SK-N-SH (cell line): ENCODE measurements around the gene MRM3. TPM values are rescaled to one million over a fixed set of nuclear protein-coding genes. Genes with fewer than 3 reads are reported as not detected.
"Not testable (repeated sequence)": the region's sequence is repeated elsewhere in the genome, so short reads cannot be mapped to it uniquely, and the experiment has no call there.

Source experiments
- CTCF ChIA-PET: fragments of 300-600, 350-600 bp; formaldehyde crosslinking; extraction: SDS; loops from one replicate; lab custom pipeline; 2021; lab: Yijun Ruan, JAX
- POLR2A ChIA-PET: fragments of 350-600 bp; sonication (Branson Sonifier 250); formaldehyde crosslinking; extraction: SDS; loops from one replicate; lab custom pipeline; 2020; ENCODE audit warnings: antibody characterized with exemption, inconsistent platforms; lab: Yijun Ruan, JAX
- DNase-seq: peaks from one replicate; pipeline ENCODE4 v3.0.0; 2012
- H2AFZ ChIP-seq: fragments of 200-600 bp; sonication (generic); 2 replicates; pipeline ENCODE4 v1.8.1; 2016; ENCODE audit warnings: antibody characterized with exemption, mild to moderate bottlenecking, low read depth
- H3F3A ChIP-seq: fragments of 200-600 bp; sonication (generic); replicated peaks from 2 replicates; pipeline ENCODE3; 2016; ENCODE audit warnings: antibody characterized with exemption, mild to moderate bottlenecking; ENCODE audit not compliant: insufficient read depth
- H3K27ac ChIP-seq, 2 experiments: fragments of 200-500 bp in 1 of 2; fragments of 200-600 bp in 1 of 2; sonication (Bioruptor generic) in 1 of 2; sonication (generic), shearing (Covaris generic) in 1 of 2; 2 replicates each; pipeline versions ENCODE4 v1.5.1 to v1.6.1; 2014 to 2016; ENCODE audit warnings: low read depth in 2 of 2, inconsistent platforms in 1 of 2, low read length in 1 of 2, mild to moderate bottlenecking in 1 of 2, mixed read lengths in 1 of 2
- H3K27me3 ChIP-seq: fragments of 200-600 bp; sonication (generic), shearing (Covaris generic); 2 replicates; pipeline ENCODE4 v1.6.1; 2016; ENCODE audit warnings: mixed run types; ENCODE audit not compliant: insufficient read depth
- H3K36me3 ChIP-seq, 2 experiments: fragments of 200-500 bp in 1 of 2; fragments of 200-600 bp in 1 of 2; sonication (Bioruptor generic) in 1 of 2; sonication (generic) in 1 of 2; replicated peaks in 1 of 2; 2 replicates each; pipeline versions ENCODE3 to v1.5.1; 2014 to 2016; ENCODE audit warnings: low read length in 1 of 2, mild to moderate bottlenecking in 1 of 2; ENCODE audit not compliant: insufficient read depth in 2 of 2, control insufficient read depth in 1 of 2
- H3K4me1 ChIP-seq, 2 experiments: fragments of 200-500 bp in 1 of 2; fragments of 200-600 bp in 1 of 2; sonication (Bioruptor generic) in 1 of 2; sonication (generic), shearing (Covaris generic) in 1 of 2; 2 replicates each; pipeline versions ENCODE4 v1.5.1 to v1.6.1; 2014 to 2016; ENCODE audit warnings: low read depth in 1 of 2, low read length in 1 of 2, mixed run types in 1 of 2; ENCODE audit not compliant: insufficient read depth in 2 of 2, control insufficient read depth in 1 of 2
- H3K4me2 ChIP-seq: fragments of 200-600 bp; sonication (generic), shearing (Covaris generic); 2 replicates; pipeline ENCODE4 v1.6.1; 2017; ENCODE audit warnings: mixed run types
- H3K4me3 ChIP-seq, 2 experiments: fragments of 200-500 bp in 1 of 2; fragments of 200-600 bp in 1 of 2; sonication (Bioruptor generic) in 1 of 2; sonication (generic), shearing (Covaris generic) in 1 of 2; 2 replicates each; pipeline versions ENCODE4 v1.5.1 to v1.8.1; 2014 to 2016; ENCODE audit warnings: low read depth in 2 of 2, inconsistent platforms in 1 of 2, low read length in 1 of 2, mild to moderate bottlenecking in 1 of 2, mixed read lengths in 1 of 2, moderate library complexity in 1 of 2
- H3K79me2 ChIP-seq: fragments of 200-600 bp; sonication (generic); 2 replicates; pipeline ENCODE4 v1.8.1; 2017; ENCODE audit warnings: mild to moderate bottlenecking; ENCODE audit not compliant: insufficient read depth
- H3K9ac ChIP-seq: fragments of 200-600 bp; sonication (generic); 2 replicates; pipeline ENCODE4 v1.6.1; 2017; ENCODE audit warnings: mixed run types
- H3K9me2 ChIP-seq: fragments of 200-600 bp; sonication (generic); 2 replicates; pipeline ENCODE4 v1.6.1; 2017; ENCODE audit warnings: mixed run types
- H3K9me3 ChIP-seq: fragments of 200-600 bp; sonication (generic); 2 replicates; pipeline ENCODE4 v1.6.1; 2017; ENCODE audit warnings: mixed run types, mild to moderate bottlenecking, moderate library complexity
- H4K20me1 ChIP-seq: fragments of 200-600 bp; sonication (generic); 2 replicates; pipeline ENCODE4 v1.6.1; 2017; ENCODE audit warnings: mild to moderate bottlenecking, mixed run types; ENCODE audit not compliant: insufficient read depth
- EZH2phosphoT487 ChIP-seq: fragments of 200-600 bp; sonication (generic); IDR thresholded peaks from 2 replicates; pipeline ENCODE4 v1.6.1; 2017; ENCODE audit warnings: low read depth, mixed run types, mild to moderate bottlenecking, antibody characterized with exemption, moderate library complexity, borderline replicate concordance
- FOSL2 ChIP-seq: IDR thresholded peaks from 2 replicates; pipeline ENCODE4 v1.4.0; 2012; ENCODE audit warnings: low read depth, mild to moderate bottlenecking, moderate library complexity, borderline replicate concordance
- FOXJ3 ChIP-seq: sonication (generic); formaldehyde crosslinking; IDR thresholded peaks from 2 replicates; pipeline ENCODE4 v1.5.1; 2020; ENCODE audit warnings: mild to moderate bottlenecking, missing genetic modification reagents
- MAX ChIP-seq: IDR thresholded peaks from 2 replicates; pipeline ENCODE4 v1.4.0; 2012; ENCODE audit warnings: low read depth
- TEAD4 ChIP-seq: IDR thresholded peaks from 2 replicates; pipeline ENCODE4 v1.4.0; 2012; ENCODE audit warnings: mild to moderate bottlenecking, borderline replicate concordance; ENCODE audit not compliant: insufficient read depth
- WGBS: methylation state at CpG from one replicate; pipeline ENCODE4 v1.1.6; 2017; ENCODE audit warnings: low lambda C conversion rate; 5-methylcytosine and 5-hydroxymethylcytosine counted together
- polyA plus RNA-seq, 3 experiments: library from polyadenylated mRNA; depleted of rRNA; stranded (reverse); fragments of >200 nt; gene quantifications; 2 replicates each; pipeline ENCODE4 v1.2.3, GENCODE V29; 2012
- TF ChIP-seq, protein P1 (sequence below): IDR thresholded peaks from 2 replicates; pipeline ENCODE4 v1.6.1; 2012; ENCODE audit warnings: mild to moderate bottlenecking, low read depth, low read length, moderate library complexity

MRM3 gene
- polyA plus RNA-seq, 1 of the 3 experiments (the other 2 are of a cell fraction): 16.4 TPM

DNA sequence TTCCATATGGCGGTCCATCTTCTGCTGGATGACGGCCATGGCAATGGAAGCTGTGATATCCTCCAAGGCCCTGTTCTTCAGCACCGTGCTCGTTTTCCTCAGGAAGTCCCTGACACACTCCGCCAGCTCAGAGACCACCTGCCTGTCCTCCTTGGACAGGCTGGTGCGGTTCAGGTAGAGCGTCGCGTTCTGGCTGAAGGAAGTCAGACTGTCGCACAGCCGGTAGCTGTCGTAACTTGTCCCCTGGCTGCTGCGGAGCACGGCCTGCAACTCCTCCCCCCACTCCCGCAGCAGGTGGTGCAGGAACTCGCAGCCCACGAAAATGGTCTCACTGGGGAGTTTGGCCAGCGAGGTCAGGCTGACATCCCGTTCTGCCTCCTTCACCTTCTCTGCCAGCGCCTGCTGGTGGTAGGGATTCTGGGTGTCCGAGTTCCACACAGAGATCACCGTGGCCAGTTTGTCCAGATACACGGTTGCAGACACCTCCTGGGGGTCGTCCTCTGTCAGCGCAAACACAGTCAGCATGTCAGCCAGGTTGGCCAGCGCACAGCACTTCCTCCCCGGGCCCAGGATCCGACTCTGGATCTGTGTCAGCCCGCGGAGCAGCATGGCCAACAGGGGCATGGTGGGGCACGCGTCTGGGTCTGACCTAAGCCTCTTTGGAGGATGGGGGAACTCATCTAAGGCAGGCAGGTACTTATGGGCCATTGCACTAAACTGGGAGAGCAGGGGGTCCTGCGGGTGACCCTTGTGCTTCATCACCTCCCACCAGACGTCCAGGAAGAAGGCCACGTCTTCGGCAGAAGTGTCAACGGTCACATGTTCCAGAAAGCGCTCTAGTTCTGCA is 35.1 kb upstream of the MRM3 start:
- H4K20me1 ChIP-seq: no peaks in the 10 kb centered on the region
- WGBS: 94% methylated on average over 22 of the region's 38 CpGs
- no peaks in the 10 kb centered on the region for H3K9me3 ChIP-seq
- H3K4me1 ChIP-seq: peaks cover 5 to 14% of the 10 kb centered on the region in 2 experiments; a peak in 2 of 4 replicates
- no peak overlapping the region for H3K9ac ChIP-seq
- H3K9me2 ChIP-seq: no peaks in the 10 kb centered on the region
- peaks cover 18 to 52% of the 10 kb centered on the region in 2 experiments for H3K36me3 ChIP-seq
- H3F3A ChIP-seq: no peaks in the 10 kb centered on the region
- no peak for DNase-seq
- H3K79me2 ChIP-seq: peaks cover 47% of the 10 kb centered on the region
- no peak overlapping the region for H2AFZ ChIP-seq
- ChIA-PET POLR2A (interaction anchor here (1.2 kb wide), 1 partner anchor 29 kb away, joined by 3 read pairs; no protein-coding TSS in a partner anchor), CTCF (interaction anchor here (0.5 kb wide), 1 partner anchor 71 kb away, joined by 3 read pairs; no protein-coding TSS in a partner anchor)
- no peak overlapping the region for H3K4me3 ChIP-seq
- no peaks in the 10 kb centered on the region for H3K27me3 ChIP-seq
- no peak overlapping the region for H3K4me2 ChIP-seq
- TF ChIP-seq FOSL2: no peak
- TF ChIP-seq FOXJ3 (CRISPR knock-in tag): no peak
- TF ChIP-seq TEAD4: no peak
- no peak for TF ChIP-seq EZH2phosphoT487
- TF ChIP-seq, protein P1, sequence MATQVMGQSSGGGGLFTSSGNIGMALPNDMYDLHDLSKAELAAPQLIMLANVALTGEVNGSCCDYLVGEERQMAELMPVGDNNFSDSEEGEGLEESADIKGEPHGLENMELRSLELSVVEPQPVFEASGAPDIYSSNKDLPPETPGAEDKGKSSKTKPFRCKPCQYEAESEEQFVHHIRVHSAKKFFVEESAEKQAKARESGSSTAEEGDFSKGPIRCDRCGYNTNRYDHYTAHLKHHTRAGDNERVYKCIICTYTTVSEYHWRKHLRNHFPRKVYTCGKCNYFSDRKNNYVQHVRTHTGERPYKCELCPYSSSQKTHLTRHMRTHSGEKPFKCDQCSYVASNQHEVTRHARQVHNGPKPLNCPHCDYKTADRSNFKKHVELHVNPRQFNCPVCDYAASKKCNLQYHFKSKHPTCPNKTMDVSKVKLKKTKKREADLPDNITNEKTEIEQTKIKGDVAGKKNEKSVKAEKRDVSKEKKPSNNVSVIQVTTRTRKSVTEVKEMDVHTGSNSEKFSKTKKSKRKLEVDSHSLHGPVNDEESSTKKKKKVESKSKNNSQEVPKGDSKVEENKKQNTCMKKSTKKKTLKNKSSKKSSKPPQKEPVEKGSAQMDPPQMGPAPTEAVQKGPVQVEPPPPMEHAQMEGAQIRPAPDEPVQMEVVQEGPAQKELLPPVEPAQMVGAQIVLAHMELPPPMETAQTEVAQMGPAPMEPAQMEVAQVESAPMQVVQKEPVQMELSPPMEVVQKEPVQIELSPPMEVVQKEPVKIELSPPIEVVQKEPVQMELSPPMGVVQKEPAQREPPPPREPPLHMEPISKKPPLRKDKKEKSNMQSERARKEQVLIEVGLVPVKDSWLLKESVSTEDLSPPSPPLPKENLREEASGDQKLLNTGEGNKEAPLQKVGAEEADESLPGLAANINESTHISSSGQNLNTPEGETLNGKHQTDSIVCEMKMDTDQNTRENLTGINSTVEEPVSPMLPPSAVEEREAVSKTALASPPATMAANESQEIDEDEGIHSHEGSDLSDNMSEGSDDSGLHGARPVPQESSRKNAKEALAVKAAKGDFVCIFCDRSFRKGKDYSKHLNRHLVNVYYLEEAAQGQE: no peak
- TF ChIP-seq MAX: no peak
- H3K27ac ChIP-seq: no peak overlapping the region

GRCh38 chr17:748604-749003 is 33.5 kb upstream of the MRM3 start:
- POLR2A ChIA-PET, H2AFZ ChIP-seq, H3K27me3 ChIP-seq, H3K9ac ChIP-seq, H3F3A ChIP-seq, H3K9me3 ChIP-seq, H3K27ac ChIP-seq, DNase-seq, H3K9me2 ChIP-seq, H3K4me3 ChIP-seq, H3K4me2 ChIP-seq, H4K20me1 ChIP-seq: not testable (repeated sequence)
- Histone ChIP-seq H3K79me2 (peaks cover 42% of the 10 kb centered on the region), H3K4me1 (peaks cover 5 to 18% of the 10 kb centered on the region in 2 experiments; a peak in 2 of 4 replicates), H3K36me3 (peaks cover 11 to 40% of the 10 kb centered on the region in 2 experiments)
- CTCF ChIA-PET: interaction anchor here (0.6 kb wide), 1 partner anchor 13 kb away, joined by 3 read pairs; no protein-coding TSS in a partner anchor
- WGBS: 91% methylated on average over 4 of the region's 4 CpGs

DNA sequence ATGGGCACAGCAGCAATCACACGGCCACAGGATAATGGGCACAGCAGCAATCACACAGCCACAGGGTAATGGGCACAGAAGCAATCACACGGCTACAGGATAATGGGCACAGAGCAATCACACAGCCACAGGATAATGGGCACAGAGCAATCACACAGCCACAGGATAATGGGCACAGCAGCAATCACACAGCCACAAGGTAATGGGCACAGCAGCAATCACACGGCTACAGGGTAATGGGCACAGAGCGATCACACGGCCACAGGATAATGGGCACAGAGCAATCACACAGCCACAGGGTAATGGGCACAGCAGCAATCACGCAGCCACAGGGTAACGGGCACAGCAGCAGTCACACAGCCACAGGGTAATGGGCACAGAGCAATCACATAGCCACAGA is 32.8 kb upstream of the MRM3 start:
- H3K4me3 ChIP-seq, DNase-seq, H3K9me2 ChIP-seq, H3K9me3 ChIP-seq, H3K4me2 ChIP-seq, CTCF ChIA-PET, H3K27me3 ChIP-seq, H2AFZ ChIP-seq, H3K27ac ChIP-seq, H4K20me1 ChIP-seq, H3K9ac ChIP-seq, POLR2A ChIA-PET, H3F3A ChIP-seq: not testable (repeated sequence)
- 64% methylated on average over 5 of the region's 7 CpGs for WGBS
- peaks cover 5 to 18% of the 10 kb centered on the region in 2 experiments; a peak in 2 of 4 replicates for H3K4me1 ChIP-seq
- peaks cover 37% of the 10 kb centered on the region for H3K79me2 ChIP-seq
- H3K36me3 ChIP-seq: peaks cover 6 to 37% of the 10 kb centered on the region in 2 experiments
